SK-N-DZ (cell line): ENCODE data around the gene NLN. TPM values are rescaled to one million over a fixed set of nuclear protein-coding genes. Genes with fewer than 3 reads are reported as not detected.
"Not testable (repeated sequence)": the region's sequence is repeated elsewhere in the genome, so short reads cannot be mapped to it uniquely, and the experiment has no call there.

Experiments used
- DNase-seq: peaks from one replicate; pipeline ENCODE4 v3.0.0-alpha.2; 2015; ENCODE audit warnings: low spot score
- polyA plus RNA-seq, 2 experiments: library from polyadenylated mRNA; depleted of rRNA; stranded (reverse); fragments of >200 nt; gene quantifications; 2 replicates each; pipeline ENCODE4 v1.2.3, GENCODE V29; 2014

The NLN gene
- 34.2 and 39.1 TPM in 2 replicates for polyA plus RNA-seq (2014; cell fraction: cytosol; rRNA removed)
- polyA plus RNA-seq (2014; cell fraction: nucleus; rRNA removed), result 21.7 TPM in 2 replicates

DNA sequence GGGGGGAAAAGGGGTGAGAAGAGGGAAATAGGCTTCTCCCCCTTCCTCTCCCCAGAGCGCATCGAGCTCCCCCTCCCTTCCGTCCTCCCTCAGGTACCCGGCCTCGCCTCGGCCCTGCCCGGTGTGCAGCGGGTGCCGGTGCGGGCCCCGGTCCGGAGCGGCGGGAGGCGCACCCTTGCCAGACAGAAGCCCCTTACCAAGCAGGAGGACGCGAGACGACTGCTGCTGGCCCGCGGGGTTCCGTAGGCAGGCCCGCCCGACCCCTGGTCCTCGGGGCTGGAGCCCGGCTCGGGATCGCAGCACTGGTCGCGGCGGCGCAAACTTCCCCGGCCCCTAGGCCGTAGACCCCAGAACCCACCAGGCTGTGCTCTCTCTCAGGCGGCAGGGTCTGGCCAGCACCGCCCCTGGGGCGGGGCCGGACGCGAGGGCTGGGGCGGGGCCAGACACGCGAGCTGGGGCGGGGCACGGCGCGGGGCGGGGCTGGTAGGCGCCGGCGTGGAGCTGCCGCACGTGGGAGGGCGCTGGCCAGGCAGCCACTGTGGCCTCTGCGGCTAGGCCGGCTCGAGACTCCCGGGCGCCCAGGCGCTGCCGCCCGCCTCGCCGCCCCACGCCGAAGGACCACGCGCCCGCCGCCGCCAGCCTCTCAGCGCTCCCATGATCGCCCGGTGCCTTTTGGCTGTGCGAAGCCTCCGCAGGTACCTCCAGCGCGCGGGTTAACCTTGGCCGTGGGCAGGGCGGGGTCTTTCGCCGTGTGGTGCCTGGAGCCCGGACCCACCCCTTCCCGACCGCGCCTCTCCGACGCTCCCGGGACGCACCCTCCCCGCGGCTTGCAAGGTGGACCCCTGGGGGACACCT, at the start of gene NLN, which contains the start of gene SGTB:
Gene NLN, plus strand, starts transcription at position 486 of the 855 bp plus-strand sequence. Its CDS starts 169 bp downstream, at position 655.
Gene SGTB, minus strand, starts transcription at position 390 of the 855 bp plus-strand sequence. CDS start 1,302 bp downstream, outside the sequence.
- peak; percentile 85 for DNase-seq

DNA sequence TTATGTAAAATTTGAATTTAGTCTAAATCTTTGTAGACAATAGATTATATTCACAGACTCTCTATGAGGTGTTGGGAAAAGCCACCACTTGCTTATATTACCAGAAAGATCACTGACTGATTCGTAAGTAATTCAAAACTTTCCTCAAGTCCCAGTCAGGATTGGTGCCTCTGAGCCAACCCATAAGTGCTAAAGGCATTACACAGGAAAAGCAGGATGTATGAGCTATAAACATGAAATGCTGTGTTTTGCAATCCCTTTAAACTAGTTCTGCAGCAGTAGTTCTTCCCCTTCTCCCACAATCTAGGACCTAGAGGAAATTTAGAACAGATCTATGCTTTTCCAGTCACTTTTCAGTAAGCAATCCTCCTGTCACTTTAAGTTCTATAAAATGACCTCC, 49.2 kb upstream of the NLN start:
- no peak for DNase-seq

DNA sequence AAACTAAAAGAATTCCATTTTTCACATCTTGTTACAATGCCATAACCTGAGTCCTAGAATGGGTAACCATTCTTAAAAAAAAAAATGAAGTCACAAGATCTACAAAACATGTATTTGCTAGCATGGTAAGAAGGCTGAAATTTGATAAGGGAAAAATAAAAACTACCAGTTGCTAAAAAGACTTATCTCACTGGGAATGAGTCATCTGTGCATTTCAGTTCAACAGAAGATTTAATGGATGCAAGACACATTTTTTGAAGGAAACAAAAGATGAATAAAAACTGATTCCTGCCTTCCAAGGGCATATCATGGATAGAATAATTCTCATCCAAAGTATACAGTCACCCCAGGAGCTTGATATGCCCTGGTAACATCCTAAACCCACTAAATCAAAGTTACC, 47.3 kb upstream of the NLN start:
- no peak for DNase-seq

DNA sequence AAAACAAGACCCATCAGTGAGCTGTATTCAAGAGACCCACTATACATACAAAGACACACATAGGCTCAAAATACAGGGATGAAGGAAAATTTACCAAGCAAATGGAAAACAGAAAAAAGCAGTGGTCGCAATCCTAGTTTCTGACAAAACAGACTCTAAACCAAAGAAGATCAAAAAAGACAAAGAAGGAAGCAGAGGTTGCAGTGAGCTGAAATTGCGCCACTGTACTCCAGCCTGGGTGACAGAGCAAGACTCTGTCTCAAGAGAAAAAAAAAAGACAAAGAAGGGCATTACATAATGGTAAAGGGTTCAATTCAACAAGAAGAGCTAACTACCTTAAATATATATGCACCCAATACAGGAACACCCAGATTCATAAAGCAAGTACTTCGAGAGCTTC, 45.9 kb upstream of the NLN start:
- not testable (repeated sequence) for DNase-seq

DNA sequence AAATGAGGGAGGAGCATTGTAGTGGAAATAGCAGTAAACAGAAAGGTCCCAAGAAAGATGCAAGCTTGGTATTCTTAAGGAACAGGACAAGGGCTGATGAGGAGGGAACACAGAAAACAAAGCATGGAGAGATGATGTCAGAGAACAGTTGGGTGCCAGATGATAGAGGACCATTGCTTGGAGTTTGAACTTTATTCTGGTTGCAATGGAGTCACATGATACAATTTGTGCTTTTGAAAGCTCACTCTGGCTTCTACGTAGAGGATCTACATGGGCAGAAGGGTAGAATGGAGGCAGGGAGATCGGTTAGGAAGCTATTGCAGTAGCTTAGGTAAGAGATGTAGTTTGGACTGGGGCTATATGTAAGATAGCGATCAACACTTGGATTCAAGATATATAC, 39.9 kb upstream of the NLN start:
- no peak for DNase-seq

DNA sequence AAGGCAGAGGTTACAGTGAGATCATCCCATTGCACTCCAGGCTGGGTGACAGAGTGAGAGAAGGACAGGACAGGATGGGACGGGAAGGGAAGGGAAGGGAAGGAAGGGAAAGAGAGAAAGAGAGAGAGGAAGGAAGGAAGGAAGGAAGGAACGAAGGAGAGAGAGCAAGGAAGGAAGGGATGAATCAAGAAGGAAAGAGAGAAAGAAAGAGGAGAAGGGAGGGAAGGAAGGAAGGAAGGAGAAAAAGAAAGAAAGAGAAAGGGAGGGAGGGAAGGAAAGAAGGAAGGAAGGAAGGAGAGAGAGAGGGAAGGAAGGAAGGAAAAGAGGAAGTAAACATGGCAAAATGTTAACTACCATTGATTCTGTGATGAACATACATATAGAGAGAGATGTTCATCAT, 28.9 kb upstream of the NLN start:
- DNase-seq, result no peak

DNA sequence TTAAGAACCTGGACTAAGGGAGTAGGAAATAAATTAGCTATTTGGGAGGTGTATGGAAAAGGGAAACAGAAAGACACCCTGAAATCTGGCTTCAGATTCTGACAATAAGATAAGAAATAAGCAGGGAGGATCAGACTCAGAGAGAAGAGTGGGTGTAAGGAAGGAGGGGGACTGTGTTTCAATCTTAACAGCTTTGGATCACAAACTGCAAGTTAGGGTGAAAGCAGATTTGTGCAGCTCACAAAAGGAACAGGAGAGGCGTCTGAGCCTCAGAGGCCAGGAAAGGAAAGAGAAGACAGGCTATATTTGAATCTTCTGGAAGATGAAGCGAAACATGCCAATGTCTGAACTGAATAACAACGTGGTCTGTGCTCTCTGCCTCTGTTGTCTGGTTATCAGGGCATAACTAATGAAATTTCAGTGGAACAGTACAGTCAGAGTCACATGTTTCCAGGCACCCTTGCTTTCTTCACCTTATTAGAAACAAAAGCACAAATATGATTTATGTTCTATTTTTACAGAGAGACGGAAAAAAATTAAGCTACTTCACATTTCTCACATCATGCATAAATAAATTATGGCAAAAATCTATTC, 26.7 kb upstream of the NLN start:
- peak; percentile 64 for DNase-seq

DNA sequence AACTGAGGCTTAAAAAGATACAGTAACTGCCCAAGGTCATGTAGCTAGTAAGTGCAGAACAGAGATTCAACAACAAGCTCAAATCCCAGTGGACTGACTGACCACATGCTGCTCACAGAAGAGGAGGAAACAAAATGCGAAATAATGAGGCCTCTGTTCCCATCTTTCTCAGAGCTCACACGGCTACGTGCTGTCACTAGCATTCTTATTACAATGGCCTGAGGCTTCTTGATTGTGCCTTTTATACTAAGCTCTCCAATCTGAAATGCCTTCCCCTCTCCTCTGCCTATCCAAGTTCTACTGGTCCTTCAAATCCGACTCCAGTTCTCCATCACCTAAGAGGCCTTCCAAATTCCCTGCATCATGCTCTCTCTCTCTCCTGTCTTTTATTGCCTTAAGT, 26.1 kb upstream of the NLN start:
- no peak for DNase-seq

DNA sequence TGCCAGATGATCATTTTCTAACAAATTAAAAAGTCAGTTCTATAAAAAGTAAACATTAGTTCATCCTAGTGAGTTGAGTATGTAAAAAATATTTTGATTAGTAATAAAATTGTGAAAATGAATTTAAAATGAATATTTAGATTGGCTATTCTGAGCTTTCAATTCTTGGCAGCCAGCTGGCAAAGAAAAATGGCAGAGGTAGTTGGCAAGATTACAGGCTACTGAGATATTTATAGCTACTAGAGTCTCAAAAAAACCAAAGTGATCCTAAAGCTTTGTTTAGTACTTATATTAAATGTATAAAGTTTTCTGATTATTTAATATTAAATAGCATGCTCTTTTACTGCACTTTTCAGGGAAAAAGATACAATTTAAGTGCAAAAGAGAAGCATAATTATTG, 25.1 kb upstream of the NLN start:
- DNase-seq, result no peak

DNA sequence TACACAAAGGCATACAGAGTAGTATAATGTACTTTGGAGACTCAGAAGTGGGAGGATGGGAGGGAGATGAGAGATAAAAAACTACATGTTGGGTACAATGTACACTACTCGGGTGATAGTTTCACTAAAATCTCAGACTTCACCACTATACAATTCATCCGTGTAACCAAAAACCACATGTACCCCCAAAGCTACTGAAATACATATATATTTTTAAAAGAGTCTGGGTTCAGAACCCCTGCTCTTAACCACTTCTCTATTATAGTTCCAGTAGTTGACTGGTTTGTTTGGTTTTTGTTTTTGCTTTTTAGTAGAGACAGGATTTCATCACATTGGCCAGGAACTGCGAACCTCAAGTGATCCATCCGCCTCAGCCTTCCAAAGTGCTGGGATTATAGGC, 22.7 kb upstream of the NLN start:
- DNase-seq, result no peak

DNA sequence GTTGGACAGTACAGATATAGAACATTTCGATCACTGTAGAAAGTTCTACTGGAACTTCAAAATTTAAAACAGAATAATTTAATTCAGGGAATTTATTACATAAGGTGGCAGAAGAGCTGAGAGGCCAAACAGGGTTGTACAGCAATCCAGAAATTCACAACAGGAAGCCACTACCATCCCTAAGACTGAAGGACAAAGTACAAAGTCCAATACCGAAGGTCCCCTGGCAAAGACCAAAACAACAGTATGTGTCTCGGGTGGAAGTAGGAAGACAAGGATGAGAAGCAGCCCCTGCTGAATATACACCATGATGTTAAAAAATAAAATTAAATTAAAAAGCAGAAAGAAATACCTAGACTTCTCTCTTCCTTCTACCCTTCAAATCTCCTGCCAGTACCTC, 20.0 kb upstream of the NLN start:
- no peak for DNase-seq

DNA sequence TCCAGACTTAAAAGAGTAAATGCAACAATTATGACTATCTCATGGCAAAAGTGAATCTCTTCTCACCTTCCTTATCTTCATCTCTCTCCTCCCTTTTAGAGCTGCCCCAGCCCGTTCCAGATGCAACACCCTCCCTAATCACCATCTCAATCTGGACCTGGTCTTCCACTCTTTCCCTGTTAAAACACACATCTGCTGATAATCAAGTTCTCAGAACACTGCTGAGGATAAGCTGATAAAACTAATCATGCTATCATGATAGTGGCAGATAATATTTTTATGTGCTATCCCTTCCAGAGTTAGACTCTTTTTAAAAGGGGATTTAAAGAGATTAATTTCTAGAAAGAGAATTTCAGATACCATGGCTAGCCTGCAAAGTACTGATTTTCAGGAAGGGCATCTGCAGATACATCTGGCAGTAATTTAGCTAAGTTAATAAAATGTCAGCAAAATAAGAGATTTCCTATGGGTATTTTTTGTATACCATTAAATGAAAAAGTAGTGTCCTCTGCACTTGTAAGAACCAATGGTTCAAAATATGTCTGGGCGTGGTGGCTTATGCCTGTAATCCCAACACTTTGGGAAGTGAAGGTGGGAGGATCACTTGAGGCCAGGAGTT, 17.3 kb upstream of the NLN start:
- peak; percentile 72 for DNase-seq

DNA sequence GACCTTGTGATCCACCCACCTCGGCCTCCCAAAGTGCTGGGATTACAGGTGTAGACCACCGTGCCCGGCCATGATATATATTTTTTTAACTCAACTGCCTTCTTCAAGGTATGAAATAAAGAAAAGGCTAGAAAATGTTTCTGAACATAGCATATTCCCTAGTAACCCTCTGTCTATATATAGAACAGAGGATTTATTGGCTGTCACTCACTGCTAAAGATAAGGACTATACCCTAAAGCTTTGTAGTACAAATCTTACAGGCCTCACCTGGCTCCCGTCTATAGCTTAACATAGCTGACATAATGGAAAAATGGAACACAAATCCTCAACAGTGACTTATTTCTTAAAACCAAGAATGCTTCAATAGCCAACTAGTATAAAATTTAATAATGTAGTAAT, 14.3 kb upstream of the NLN start:
- DNase-seq, result no peak

DNA sequence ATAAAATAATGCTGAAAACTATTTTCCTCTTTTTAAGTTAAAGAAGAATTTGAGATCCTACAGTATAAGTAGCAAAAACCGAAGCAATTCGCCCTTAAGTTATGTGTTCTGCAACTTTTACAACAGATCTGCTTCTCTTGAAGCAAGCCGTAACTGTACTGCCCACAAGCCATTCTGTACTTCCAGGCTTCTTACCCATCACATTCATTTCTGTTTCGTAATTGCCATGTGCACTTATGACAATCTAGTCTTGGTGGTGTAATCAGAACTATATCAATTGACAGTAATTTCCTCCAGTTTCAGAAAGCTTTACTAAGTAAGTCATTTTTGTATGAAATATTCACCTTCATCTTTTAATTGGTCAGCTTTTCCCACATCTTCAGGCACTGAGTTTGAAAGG, 13.9 kb upstream of the NLN start:
- no peak for DNase-seq

DNA sequence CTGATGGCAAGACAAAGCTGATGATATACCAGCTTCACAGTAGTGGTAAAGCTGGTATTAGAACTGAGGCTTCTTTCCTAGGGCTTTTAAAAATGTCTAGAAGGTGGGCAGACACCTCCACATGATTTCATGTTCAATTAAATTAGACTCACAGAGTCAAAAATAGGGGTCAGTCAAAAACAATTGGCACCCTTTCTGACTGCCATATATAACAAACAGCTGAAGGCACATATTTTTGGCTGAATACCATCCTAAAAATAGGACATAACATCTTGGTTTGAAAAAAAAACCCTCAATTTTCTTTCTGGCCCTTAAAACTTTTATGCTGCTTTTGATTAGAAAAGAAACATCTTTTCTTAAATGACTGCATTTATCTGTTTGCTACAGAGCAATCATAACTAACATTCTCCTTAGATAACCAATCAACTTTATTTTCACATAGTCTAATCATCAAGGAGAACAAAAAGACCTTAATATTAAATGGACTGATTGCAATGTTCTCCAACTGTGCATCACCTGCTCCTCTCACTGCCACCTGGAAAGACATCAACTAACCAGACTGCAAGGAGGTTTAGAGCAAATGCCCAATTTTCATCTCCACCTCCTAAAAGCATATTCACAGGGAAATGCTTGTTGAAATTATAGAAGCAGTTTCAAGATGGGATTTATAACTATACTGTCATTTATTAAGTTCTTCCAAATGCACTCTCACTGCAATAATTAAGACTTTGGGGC, 3.3 kb upstream of the NLN start:
- DNase-seq, result no peak

DNA sequence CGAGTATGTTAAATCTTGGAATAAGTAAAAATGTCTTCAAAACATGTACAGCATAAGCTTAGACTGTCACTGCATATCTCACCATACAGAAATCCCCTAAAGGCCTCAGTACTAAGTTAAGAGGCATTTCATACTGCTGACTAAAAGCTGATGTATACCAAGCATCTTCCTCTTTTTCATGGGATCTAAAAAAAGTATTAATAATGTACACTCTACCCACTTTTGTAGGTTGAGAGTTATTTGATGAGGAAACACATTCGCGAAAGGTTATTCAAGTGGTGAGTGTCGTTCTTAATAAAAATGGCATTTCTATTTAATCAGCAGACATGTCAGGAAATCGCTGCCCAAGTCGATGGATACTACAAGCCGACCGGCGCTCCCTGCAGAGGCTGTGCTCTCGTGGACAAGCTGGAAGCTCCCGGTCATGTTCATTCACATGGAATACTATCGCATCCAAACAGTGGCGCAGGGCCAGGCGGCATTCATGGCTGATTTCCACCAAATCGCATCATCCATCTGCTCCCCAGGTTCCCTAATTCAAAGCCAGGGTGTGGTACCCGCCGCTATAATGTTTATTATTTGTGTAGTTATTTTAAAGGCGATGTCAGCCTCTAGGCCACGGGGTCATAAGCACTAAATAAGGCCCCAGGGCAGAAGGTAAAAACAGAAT, 820 bp upstream of the NLN start:
- DNase-seq, result peak; percentile 76

DNA sequence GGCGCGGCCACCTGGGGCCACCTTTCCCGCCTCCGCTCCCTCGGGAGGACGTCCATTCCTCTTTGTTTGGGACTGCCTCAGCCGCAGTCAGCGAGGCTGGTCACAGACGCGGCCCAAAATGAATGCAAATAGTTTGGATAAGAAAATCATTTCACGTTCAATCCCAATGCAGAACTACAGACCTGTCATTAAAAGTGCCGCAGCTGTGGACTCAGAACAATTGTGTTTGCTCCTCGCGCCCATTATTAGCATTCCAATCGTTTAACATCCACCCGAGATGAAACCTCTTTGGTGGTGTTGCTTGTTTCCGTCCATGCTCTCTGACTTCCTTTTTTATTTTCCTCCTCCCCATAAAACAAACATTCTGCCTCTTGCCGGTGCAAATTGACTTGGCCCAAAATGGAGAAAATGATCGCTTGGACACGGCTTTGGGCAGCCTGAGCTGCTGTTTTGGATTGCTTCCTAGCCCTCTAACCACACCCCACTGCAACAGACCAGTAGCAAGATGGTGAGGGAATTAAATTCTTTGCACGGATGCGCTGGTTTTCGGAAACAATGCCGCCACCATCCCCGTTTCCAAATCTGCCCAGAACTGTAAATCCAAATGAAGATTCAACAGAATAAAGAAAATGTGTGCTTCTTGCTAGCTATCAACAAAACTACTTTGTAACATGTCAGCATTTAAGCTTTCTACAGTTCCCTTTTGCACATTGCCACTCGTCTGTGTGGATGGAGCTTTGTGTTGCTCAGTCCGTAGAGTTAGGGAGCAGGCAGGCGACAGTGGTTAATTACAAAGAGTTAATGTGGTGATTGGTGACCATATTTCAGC, 784 bp downstream of the NLN start:
- DNase-seq, result peak; percentile 68

DNA sequence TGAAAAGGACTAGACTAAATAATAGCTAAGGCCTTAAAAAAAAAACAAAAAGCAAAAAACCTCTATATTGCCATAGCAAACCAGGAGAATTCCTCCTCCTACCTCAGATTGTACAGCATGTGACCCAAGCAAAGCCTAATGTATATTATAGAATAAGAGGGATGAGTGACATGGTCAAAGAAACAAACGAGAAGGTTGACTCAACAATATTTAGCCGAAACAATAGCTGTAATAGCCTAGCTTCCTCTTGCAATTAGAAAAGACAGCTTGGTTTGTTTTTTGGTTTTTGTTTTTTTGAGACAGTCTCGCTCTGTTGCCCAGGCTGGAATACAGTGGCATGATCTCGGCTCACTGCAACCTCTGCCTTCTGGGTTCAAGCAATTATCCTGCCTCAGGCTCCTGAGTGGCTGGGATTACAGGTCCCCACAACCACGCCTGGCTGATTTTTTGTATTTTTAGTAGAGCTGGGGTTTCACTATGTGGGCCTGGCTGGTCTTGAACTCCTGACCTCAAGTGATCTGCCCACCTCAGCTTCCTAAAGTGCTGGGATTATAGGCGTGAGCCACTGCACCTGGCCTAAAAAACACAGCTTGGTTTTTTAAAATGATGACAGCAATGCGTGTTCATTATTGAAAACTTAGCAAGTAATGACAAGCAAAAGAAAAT, 5.6 kb downstream of the NLN start:
- no peak for DNase-seq

DNA sequence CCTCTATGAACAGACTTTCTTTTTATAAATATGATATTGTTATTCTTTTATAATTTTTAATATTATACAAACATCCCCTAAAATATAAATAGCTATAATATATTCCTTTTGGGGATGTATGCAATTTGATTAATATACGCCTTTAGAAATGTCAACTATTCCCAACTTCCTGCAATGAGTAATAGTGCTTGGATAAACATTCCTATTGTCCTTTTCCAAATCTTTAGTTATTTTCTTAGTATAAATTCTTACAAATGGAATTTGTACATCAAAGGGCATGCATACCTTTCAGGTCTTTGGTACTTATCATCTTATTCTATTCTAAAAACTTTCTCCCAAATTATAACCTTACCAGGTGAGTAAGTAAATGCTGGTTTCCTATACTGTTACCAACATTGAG, 6.2 kb downstream of the NLN start:
- no peak for DNase-seq

DNA sequence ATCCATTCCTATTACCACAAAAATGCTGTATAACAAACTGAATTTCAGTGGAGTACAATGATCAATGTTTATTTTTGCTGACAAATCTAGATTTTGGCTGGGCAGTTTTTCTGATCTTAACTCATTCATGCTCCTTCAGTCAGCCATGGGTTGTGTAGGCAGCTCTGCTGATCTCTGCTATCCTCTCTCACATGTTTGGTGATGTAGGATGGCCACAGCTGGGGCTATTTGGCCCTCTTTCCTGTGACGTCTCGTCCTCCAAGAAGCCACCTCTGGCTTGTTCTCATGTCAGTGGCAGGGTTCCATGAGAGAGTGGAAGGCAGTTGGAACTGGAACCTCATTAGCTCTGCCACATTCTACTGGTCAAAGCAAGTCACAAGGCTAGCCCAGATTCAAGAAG, 8.9 kb downstream of the NLN start:
- no peak for DNase-seq
